Sigmoid colon (tissue), 7 donors: ENCODE data around the gene MTNR1B. TPM values are rescaled to one million over a fixed set of nuclear protein-coding genes. Genes with fewer than 3 reads are reported as not detected.

ENCODE experiments used
- DNase-seq: peaks from one replicate; pipeline ENCODE4 v3.0.0-alpha.2; 2019
- H3K27ac ChIP-seq, 4 donors: fragments of 200-600 bp; sonication (generic); one replicate each; pipeline ENCODE4 v1.5.1; 2016 to 2019; ENCODE audit warnings: mild to moderate bottlenecking in 1 of 4
- H3K27me3 ChIP-seq, 3 donors: fragments of 200-600 bp; sonication (generic); one replicate each; pipeline ENCODE4 v1.5.1; 2019; ENCODE audit warnings: mild to moderate bottlenecking in 1 of 3
- H3K36me3 ChIP-seq, 4 donors: fragments of 200-600 bp; sonication (generic); one replicate each; pipeline ENCODE4 v1.5.1; 2016 to 2019
- H3K4me1 ChIP-seq, 4 donors: fragments of 200-600 bp; sonication (generic); one replicate each; pipeline ENCODE4 v1.5.1; 2017 to 2019
- H3K4me3 ChIP-seq, 4 donors: fragments of 200-600 bp; sonication (generic); one replicate each; pipeline ENCODE4 v1.5.1; 2017 to 2019; ENCODE audit warnings: mild to moderate bottlenecking in 2 of 4, moderate library complexity in 1 of 4
- H3K9me3 ChIP-seq, 4 donors: fragments of 200-600 bp in 3 of 4; sonication (generic) in 3 of 4; one replicate each; pipeline versions ENCODE4 v1.5.1 to v1.6.1; 2013 to 2019
- EP300 ChIP-seq, 4 donors: sonication (generic); formaldehyde crosslinking; IDR thresholded peaks; one replicate each; pipeline ENCODE4 v1.6.1; 2017; ENCODE audit warnings: antibody characterized with exemption in 4 of 4
- POLR2A ChIP-seq, 2 donors: fragments of 450-650 bp; IDR thresholded peaks; one replicate each; pipeline ENCODE4 v1.6.1; 2016; ENCODE audit warnings: antibody characterized with exemption in 2 of 2, mild to moderate bottlenecking in 2 of 2, moderate library complexity in 2 of 2
- POLR2AphosphoS5 ChIP-seq, 4 donors: sonication (generic); formaldehyde crosslinking; IDR thresholded peaks; one replicate each; pipeline ENCODE4 v1.6.1; 2017; ENCODE audit warnings: antibody characterized with exemption in 4 of 4
- WGBS, 2 donors: extraction: QIAGEN DNeasy Blood & Tissue Kit; methylation state at CpG; one replicate each; pipeline ENCODE4 v1.1.7; 2013; 5-methylcytosine and 5-hydroxymethylcytosine counted together
- intact Hi-C: fragments of 100-400 bp; cut with DNase I; formaldehyde crosslinking; loops from one replicate; pipeline ENCODE4 v1.15.1; 2023
- polyA plus RNA-seq, 3 donors: library from polyadenylated mRNA; stranded (reverse); fragments of 200-250 nt; gene quantifications; one replicate each; pipeline ENCODE4 v1.2.3, GENCODE V29; 2013
- total RNA-seq, 4 donors: library from RNA; depleted of rRNA; stranded (reverse); fragments of >200 nt; gene quantifications; one replicate each; pipeline ENCODE4 v1.1.0, GENCODE V29; 2016
- TF ChIP-seq, protein P1 (sequence below), 4 experiments: fragments of 450-650 bp in 3 of 4; fragments of 200-600 bp in 1 of 4; IDR thresholded peaks; one replicate each; pipeline ENCODE4 v1.5.1; 2016 to 2019; ENCODE audit warnings: antibody characterized with exemption in 4 of 4, mild to moderate bottlenecking in 3 of 4, moderate library complexity in 2 of 4
- donor health status: healthy with polysubstance abuse.
- donor health status: Bipolar disorder and iron deficiency.
- donor health status: healthy.

Gene MTNR1B
- total and polyA plus RNA-seq, 7 donors, result not detected

DNA sequence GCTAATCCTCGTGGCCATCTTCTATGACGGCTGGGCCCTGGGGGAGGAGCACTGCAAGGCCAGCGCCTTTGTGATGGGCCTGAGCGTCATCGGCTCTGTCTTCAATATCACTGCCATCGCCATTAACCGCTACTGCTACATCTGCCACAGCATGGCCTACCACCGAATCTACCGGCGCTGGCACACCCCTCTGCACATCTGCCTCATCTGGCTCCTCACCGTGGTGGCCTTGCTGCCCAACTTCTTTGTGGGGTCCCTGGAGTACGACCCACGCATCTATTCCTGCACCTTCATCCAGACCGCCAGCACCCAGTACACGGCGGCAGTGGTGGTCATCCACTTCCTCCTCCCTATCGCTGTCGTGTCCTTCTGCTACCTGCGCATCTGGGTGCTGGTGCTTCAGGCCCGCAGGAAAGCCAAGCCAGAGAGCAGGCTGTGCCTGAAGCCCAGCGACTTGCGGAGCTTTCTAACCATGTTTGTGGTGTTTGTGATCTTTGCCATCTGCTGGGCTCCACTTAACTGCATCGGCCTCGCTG lies 12.1 kb downstream of the MTNR1B start:
- Histone ChIP-seq H3K4me1 (peaks cover 0 to 8% (median 0%) of the 10 kb centered on the region in 4 donors), H3K4me3 (no peak overlapping the region), H3K36me3 (no peaks in the 10 kb centered on the region), H3K9me3 (no peaks in the 10 kb centered on the region), H3K27me3 (no peaks in the 10 kb centered on the region), H3K27ac (no peak overlapping the region)
- 95 to 96% methylated on average over 24 of the region's 24 CpGs for WGBS, 2 donors
- TF ChIP-seq, protein P1, sequence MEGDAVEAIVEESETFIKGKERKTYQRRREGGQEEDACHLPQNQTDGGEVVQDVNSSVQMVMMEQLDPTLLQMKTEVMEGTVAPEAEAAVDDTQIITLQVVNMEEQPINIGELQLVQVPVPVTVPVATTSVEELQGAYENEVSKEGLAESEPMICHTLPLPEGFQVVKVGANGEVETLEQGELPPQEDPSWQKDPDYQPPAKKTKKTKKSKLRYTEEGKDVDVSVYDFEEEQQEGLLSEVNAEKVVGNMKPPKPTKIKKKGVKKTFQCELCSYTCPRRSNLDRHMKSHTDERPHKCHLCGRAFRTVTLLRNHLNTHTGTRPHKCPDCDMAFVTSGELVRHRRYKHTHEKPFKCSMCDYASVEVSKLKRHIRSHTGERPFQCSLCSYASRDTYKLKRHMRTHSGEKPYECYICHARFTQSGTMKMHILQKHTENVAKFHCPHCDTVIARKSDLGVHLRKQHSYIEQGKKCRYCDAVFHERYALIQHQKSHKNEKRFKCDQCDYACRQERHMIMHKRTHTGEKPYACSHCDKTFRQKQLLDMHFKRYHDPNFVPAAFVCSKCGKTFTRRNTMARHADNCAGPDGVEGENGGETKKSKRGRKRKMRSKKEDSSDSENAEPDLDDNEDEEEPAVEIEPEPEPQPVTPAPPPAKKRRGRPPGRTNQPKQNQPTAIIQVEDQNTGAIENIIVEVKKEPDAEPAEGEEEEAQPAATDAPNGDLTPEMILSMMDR (IDR thresholded peaks at IDR 0.05), result no peak
- TF ChIP-seq POLR2AphosphoS5 (IDR thresholded peaks at IDR 0.05), result no peak
- intact Hi-C loops, result no loop called here
- no peak for DNase-seq

DNA sequence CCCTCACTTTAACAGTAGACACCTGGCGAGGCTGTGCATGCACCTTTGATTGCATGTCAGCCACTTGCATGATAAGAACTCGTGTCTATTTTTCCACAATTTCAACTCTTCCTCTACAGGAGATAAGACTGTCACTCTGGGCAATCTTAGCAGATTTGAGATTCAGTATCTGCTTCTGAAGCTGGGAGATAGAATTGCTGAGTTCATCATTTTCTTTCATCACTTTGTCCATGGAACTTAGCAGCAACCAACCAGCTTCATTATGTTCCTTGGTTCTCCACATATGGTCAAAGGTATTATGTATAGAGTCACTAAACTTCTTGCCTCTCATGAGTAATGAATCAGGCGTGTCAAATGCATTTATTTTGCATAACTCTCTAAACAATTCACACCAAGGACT lies 17.1 kb downstream of the MTNR1B start:
- no peak for DNase-seq
- Histone ChIP-seq H3K9me3 (no peaks in the 10 kb centered on the region), H3K36me3 (no peaks in the 10 kb centered on the region), H3K27me3 (no peaks in the 10 kb centered on the region), H3K4me1 (no peaks in the 10 kb centered on the region), H3K4me3 (no peak overlapping the region), H3K27ac (no peak overlapping the region)
- TF ChIP-seq POLR2A (IDR thresholded peaks at IDR 0.05) (no peak), POLR2AphosphoS5 (IDR thresholded peaks at IDR 0.05) (no peak)
- TF ChIP-seq, protein P1 (IDR thresholded peaks at IDR 0.05), result no peak
- whole genome bisulfite sequencing, 2 donors, result 77 to 83% methylated on average over 3 of the region's 3 CpGs
- intact Hi-C loops, result no loop called here

DNA sequence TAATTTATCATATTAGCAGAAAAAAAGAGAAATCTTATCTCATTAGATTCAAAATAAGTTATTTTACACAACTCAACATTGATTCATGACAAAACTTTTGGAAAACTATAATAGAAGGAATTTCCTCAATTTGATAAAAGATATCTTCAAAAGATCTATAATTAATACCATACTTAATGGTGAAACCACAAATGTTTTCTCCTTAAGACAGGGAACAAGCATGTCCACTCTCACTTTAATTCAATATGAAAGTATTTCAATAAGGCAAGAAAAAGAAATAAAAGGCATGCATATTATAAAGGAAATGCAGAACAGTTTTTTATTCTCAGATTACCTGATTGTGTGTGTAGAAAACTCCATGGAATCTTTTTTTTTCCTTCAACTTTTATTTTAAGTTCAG lies 23.6 kb downstream of the MTNR1B start:
- no peak for DNase-seq
- no peaks in the 10 kb centered on the region for H3K27me3 ChIP-seq
- H3K27ac ChIP-seq, result no peak overlapping the region
- TF ChIP-seq POLR2AphosphoS5 (IDR thresholded peaks at IDR 0.05) (no peak), EP300 (IDR thresholded peaks at IDR 0.05) (no peak)
- H3K4me3 ChIP-seq, result no peak overlapping the region
- intact Hi-C loops, result no loop called here
- peaks cover 0 to 3% (median 0%) of the 10 kb centered on the region in 4 donors for H3K9me3 ChIP-seq
- H3K36me3 ChIP-seq, result no peaks in the 10 kb centered on the region
- no peaks in the 10 kb centered on the region for H3K4me1 ChIP-seq

- H3K4me3 ChIP-seq, result no peak overlapping the region
- no peak overlapping the region for H3K27ac ChIP-seq
- H3K4me1 ChIP-seq, result no peaks in the 10 kb centered on the region
- no peak for TF ChIP-seq EP300 (IDR thresholded peaks at IDR 0.05)
- TF ChIP-seq POLR2AphosphoS5 (IDR thresholded peaks at IDR 0.05), result no peak
- TF ChIP-seq POLR2A (IDR thresholded peaks at IDR 0.05), result no peak
- TF ChIP-seq, protein P1 (IDR thresholded peaks at IDR 0.05), result no peak
- intact Hi-C loops, result no loop called here
- DNase-seq, result no peak
- WGBS, 2 donors, result 79 to 84% methylated on average over 2 of the region's 2 CpGs
- H3K9me3 ChIP-seq, result peaks cover 0 to 3% (median 0%) of the 10 kb centered on the region in 4 donors
- H3K27me3 ChIP-seq, result no peaks in the 10 kb centered on the region
- H3K36me3 ChIP-seq, result no peaks in the 10 kb centered on the region
Measured at GRCh38 chr11:93000511-93001476, 31.3 kb downstream of the MTNR1B start.

DNA sequence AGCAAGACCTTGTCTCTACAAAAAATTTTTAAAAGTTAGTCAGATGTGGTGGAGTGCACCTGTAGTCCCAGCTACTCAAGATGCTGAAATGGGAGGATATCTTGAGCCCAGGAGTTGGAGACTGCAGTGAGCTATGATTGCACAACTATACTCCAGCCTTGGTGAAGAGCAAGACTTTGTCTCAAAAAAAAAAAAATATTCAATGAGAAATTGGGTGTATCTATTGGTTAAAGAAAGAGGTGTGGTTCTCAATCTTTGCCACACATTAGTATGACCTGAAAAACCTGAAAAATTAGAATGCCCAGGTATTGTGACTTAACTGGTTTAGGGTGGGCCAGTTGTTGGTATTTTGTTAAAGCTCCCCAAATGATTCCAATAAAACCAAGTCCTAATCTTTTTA lies 32.4 kb downstream of the MTNR1B start:
- Histone ChIP-seq H3K9me3 (no peaks in the 10 kb centered on the region), H3K4me1 (no peaks in the 10 kb centered on the region), H3K27ac (no peak overlapping the region), H3K27me3 (no peaks in the 10 kb centered on the region), H3K4me3 (no peak overlapping the region), H3K36me3 (no peaks in the 10 kb centered on the region)
- intact Hi-C loops, result no loop called here
- no peak for TF ChIP-seq POLR2AphosphoS5 (IDR thresholded peaks at IDR 0.05)
- TF ChIP-seq POLR2A (IDR thresholded peaks at IDR 0.05), result no peak
- TF ChIP-seq, protein P1 (IDR thresholded peaks at IDR 0.05), result no peak
- TF ChIP-seq EP300 (IDR thresholded peaks at IDR 0.05), result no peak
- no peak for DNase-seq
